MCF 10A (cell line): ENCODE measurements around the gene ASTN2. TPM values are rescaled to one million over a fixed set of nuclear protein-coding genes. Genes with fewer than 3 reads are reported as not detected.

Experiments
- BruUV-seq: library from RNA; stranded (reverse); fragments of 400-500 nt; replicated peaks from 2 replicates; lab custom pipeline; 2021; lab: Mats Ljungman, UMichigan
- CTCF ChIA-PET: fragments of 300-600 bp; sonication (Branson Sonifier 250); formaldehyde crosslinking; extraction: SDS; loops from one replicate; lab custom pipeline; 2021; ENCODE audit warnings: antibody characterized with exemption, inconsistent platforms; lab: Yijun Ruan, JAX
- POLR2A ChIA-PET: fragments of 300-600, 350-650 bp; sonication (Branson Sonifier 250); formaldehyde crosslinking; extraction: SDS; loops from one replicate; lab custom pipeline; 2020; ENCODE audit warnings: antibody characterized with exemption, inconsistent platforms; lab: Yijun Ruan, JAX
- DNase-seq: peaks from one replicate; pipeline ENCODE4 v3.0.0-alpha.2; 2018; ENCODE audit not compliant: unreplicated experiment
- H3K27ac Mint-ChIP-seq: one replicate; pipeline ENCODE4 v1.8.0; 2022; ENCODE audit warnings: mild to moderate bottlenecking, low read depth, mixed read lengths; ENCODE audit not compliant: unreplicated experiment
- H3K27me3 Mint-ChIP-seq: one replicate; pipeline ENCODE4 v1.8.0; 2022; ENCODE audit warnings: mixed read lengths; ENCODE audit not compliant: insufficient read depth, unreplicated experiment
- H3K36me3 Mint-ChIP-seq: one replicate; pipeline ENCODE4 v1.8.0; 2022; ENCODE audit warnings: mild to moderate bottlenecking, moderate library complexity, mixed read lengths; ENCODE audit not compliant: insufficient read depth, unreplicated experiment
- H3K4me1 Mint-ChIP-seq: one replicate; pipeline ENCODE4 v1.8.0; 2022; ENCODE audit warnings: mixed read lengths; ENCODE audit not compliant: insufficient read depth, unreplicated experiment
- H3K4me3 Mint-ChIP-seq: one replicate; pipeline ENCODE4 v1.8.0; 2022; ENCODE audit warnings: mild to moderate bottlenecking, moderate library complexity, mixed read lengths; ENCODE audit not compliant: unreplicated experiment
- H3K9me3 Mint-ChIP-seq: one replicate; pipeline ENCODE4 v1.8.0; 2022; ENCODE audit warnings: mixed read lengths; ENCODE audit not compliant: unreplicated experiment
- CTCF ChIP-seq: fragments of 200-600 bp; IDR thresholded peaks from one replicate; pipeline ENCODE4 v1.8.0; 2022; ENCODE audit warnings: antibody characterized with exemption, mild to moderate bottlenecking; ENCODE audit not compliant: unreplicated experiment
- intact Hi-C: fragments of 100-400 bp; cut with micrococcal nuclease; formaldehyde crosslinking; loops from 2 replicates; pipeline ENCODE4 v1.14.1; 2022
- total RNA-seq: library from RNA; stranded (reverse); gene quantifications from 2 replicates; pipeline ENCODE4 v1.2.3, GENCODE V29; 2022

ASTN2 gene
- total RNA-seq, 1 experiment from 2014 or later = 1.8 TPM

GRCh38 chr9:116466271-116467235, 948.3 kb downstream of the ASTN2 start:
- Mint-ChIP-seq H3K27me3 (no peaks in the 10 kb centered on the region), H3K36me3 (peaks cover 7% of the 10 kb centered on the region), H3K4me3 (no peak overlapping the region), H3K4me1 (no peaks in the 10 kb centered on the region), H3K27ac (no peak overlapping the region), H3K9me3 (no peaks in the 10 kb centered on the region)
- DNase-seq = no peak
- BruUV-seq = no TSS peak
- CTCF ChIA-PET = no interaction called here
- no peak for TF ChIP-seq CTCF
- intact Hi-C loops = no loop called here
- POLR2A ChIA-PET = no interaction called here

GRCh38 chr9:116465576-116466270, 949.1 kb downstream of the ASTN2 start:
- Mint-ChIP-seq H3K9me3 (no peaks in the 10 kb centered on the region), H3K4me1 (no peaks in the 10 kb centered on the region), H3K4me3 (no peak overlapping the region), H3K36me3 (peaks cover 7% of the 10 kb centered on the region), H3K27ac (no peak overlapping the region), H3K27me3 (no peaks in the 10 kb centered on the region)
- no peak for DNase-seq
- ChIA-PET CTCF (no interaction called here), POLR2A (no interaction called here)
- no peak for TF ChIP-seq CTCF
- intact Hi-C loops = no loop called here
- BruUV-seq = no TSS peak

- Mint-ChIP-seq H3K9me3 (no peaks in the 10 kb centered on the region), H3K4me1 (no peaks in the 10 kb centered on the region), H3K27me3 (no peaks in the 10 kb centered on the region), H3K4me3 (no peak overlapping the region), H3K27ac (no peak overlapping the region), H3K36me3 (peaks cover 7% of the 10 kb centered on the region)
- no TSS peak for BruUV-seq
- intact Hi-C loops = no loop called here
- ChIA-PET CTCF (interaction anchor here (0.6 kb wide), 1 partner anchor 28 kb away, joined by 6 read pairs; no protein-coding TSS in a partner anchor), POLR2A (no interaction called here)
- no peak for DNase-seq
- TF ChIP-seq CTCF = no peak
Observed at GRCh38 chr9:116464987-116465571, 949.8 kb downstream of the ASTN2 start.

GRCh38 chr9:116464423-116464822, 950.4 kb downstream of the ASTN2 start:
- H3K4me1 Mint-ChIP-seq = no peaks in the 10 kb centered on the region
- ChIA-PET CTCF (interaction anchor here (0.6 kb wide), 3 partner anchors 8 to 1321 kb away, joined by 3 to 6 read pairs (median 3); no protein-coding TSS in a partner anchor), POLR2A (interaction anchor here (0.9 kb wide), 1 partner anchor 12 kb away, joined by 3 read pairs; no protein-coding TSS in a partner anchor)
- no peaks in the 10 kb centered on the region for H3K27me3 Mint-ChIP-seq
- intact Hi-C loops = no loop called here
- TF ChIP-seq CTCF = no peak
- H3K27ac Mint-ChIP-seq = no peak overlapping the region
- H3K9me3 Mint-ChIP-seq = no peaks in the 10 kb centered on the region
- no TSS peak for BruUV-seq
- no peak for DNase-seq
- H3K4me3 Mint-ChIP-seq = no peak overlapping the region
- peaks cover 7% of the 10 kb centered on the region for H3K36me3 Mint-ChIP-seq
